Activated CD8-positive, alpha-beta memory T cell treated with anti-CD3 and anti-CD28 coated beads for 24 hours (primary cell): ENCODE measurements around the gene ZHX3.
A peak's percentile ranks its signal among the peaks of the same experiment; 100 is the strongest.

ENCODE experiments used
- DNase-seq: peaks from one replicate; pipeline ENCODE4 v3.0.0-alpha.2; 2020

Gene ZHX3

GRCh38 chr20:41182296-41183212 lies 135.0 kb downstream of the ZHX3 start:
- peak; percentile 52 for DNase-seq

GRCh38 chr20:41181567-41181966 lies 136.0 kb downstream of the ZHX3 start:
- DNase-seq, result peak; percentile 52

DNA sequence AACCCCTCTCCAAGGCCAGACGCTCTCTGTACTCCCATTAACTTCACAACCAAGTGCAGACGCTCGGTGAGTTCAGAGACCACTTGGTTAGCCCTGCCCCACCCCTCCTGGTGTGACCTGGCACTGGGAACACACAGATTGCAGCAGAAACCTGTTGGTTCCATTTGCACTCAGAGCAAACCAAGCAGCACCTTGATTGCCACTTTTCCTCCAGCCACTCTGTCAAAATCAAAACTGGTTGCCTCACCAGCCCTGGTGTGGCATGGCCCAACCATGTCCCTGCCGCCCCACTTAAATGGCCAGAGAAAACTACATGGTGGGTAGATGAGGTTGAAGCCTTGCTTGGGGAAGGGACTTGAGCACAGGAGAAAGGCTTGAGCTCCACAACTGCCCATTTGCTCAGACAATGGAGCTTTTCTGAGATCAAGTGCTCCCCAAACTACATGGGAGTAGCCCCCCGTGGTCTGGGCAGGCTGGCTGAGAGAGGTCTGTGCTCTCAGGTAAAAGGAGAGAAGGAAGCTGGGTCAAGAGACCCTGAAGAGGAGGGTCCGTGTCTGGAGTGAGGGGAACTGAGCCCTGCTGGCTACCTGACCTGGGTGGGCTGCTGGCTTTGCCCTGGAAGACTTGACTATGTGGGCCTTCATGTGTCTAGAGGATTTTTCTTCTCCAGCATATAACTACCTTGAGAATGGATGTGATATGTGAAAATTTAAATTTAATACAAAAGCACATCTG lies 136.8 kb downstream of the ZHX3 start:
- peak; percentile 56 for DNase-seq

GRCh38 chr20:41179961-41180360 lies 137.6 kb downstream of the ZHX3 start:
- DNase-seq, result peak; percentile 40

DNA sequence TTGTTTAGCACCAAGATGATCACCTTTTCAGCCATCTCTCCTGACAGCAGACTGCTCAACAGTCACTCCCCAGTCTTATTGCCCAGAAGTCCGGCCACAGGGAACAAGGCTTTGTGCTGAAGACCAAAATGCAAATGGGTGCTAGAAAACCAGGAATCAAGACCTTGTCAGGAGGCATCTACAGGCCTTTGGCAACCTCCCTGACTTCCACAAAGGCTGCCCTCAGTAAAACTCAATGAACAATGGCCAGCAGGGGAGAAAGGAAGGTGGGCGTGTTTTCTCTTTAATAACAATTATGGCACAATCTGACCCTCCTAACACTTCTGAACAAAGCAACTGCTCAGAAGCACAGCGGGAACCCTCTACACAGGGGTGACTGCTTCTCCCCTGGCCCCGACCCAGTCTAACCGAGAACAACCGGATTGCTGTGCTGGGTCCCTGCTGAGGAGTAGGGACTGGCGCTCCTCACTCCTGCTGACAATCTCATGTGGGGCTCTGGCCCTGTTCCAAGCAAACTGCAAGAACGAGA lies 138.6 kb downstream of the ZHX3 start:
- DNase-seq, result peak; percentile 42

DNA sequence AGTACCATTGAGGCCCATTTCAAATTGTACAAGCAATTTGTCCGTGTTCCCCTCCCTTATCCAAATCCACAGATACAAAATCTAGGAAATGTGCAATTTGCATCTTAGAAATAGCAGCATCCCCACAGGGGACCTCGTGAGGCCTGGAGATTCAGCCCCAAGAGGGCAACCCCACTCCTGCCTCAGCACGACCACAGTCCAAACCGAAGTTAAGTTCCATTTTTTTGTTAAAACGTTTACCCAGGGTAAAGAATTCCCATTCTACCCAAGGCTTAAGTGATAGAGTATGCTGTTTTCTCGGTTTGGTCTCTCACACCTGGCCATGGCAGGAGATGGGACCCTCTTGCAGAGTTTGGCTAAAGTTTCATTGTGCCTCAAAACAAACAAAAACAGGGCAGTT lies 139.0 kb downstream of the ZHX3 start:
- peak; percentile 9 for DNase-seq

DNA sequence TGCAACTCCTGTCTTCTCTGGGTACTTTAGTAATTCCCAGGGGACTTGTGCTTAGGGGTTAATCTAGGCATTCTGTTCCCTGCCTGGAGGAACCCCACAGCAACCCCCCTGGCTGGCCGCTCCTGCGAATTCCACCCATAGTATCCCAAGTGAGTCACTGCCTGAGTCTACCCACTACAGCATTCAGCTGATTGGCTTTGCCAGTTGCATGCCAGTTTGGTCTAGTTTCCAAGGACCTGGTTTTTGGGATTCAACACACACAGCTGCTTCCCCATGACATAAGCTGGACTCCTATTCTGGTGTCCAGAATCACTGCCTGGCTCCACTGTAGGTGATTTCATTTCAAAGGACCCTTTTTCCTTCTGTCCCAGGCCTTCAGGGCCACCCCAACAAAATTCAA lies 139.9 kb downstream of the ZHX3 start:
- no peak for DNase-seq

DNA sequence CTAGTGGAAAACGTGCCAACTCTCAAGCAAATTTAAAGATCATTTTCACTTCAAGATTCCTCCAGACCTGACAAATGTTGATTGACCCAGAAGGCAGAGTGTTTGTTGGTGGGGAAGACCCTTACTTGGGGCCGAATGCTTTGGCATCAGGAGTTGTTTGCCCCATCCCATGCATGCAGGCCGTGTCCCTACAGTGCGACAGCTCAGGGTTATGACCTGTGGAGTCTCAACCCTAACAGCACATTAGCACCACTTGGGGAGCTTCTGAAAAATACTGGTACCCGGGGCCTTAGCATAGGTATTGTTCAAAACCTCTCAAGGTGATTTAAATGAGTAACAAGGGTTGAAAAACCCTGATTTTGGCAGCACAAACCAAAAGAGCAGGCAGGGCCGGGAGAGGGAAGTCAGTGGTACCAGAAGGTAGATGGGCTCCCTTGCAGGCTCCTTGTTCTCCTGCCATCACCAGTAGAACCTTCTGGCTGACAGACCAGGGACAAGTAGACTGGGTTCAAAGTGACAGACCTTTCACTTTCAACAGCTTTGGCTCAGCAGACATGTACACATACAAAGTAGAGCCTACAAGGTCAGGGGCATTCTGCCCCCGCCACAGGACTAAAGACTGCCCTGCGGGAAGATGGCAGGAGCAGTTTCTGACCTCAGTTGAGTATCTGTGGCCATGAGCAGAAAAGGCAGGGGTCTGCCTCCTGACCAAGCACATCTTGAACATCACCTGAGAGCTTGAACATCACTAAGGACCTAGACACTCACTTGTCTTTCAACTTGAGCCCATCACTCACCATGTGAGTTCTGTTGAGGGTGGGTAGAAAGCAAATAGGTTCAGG lies 140.6 kb downstream of the ZHX3 start:
- DNase-seq, result no peak

DNA sequence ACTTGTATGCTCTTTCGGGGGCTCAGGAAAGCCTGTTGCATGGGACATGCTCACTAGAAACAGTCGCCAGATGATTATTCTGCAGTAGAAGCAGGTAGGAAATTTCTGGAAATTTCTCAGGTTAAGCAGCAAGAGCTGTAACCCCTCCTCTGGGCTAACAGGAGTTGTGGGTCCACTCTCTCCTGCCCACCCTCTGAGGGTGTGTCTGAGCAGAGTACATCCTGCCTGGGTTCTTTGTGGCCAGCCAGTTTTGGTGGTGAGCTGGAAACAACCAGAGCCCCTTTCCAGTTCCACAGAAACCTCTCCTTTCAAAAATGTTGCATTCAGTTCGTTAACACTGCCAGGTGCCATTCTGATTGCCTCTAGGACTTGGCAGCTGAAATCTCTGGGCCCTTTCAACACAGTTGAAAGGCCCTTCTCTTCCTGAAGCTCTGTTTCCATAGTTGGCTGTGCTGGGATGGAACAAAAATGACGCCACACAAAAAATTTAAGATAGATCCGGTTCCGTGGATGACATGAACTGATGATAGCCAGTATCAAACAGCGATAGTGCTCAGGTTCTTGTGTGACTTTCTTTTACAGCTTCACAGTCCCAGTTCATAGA lies 141.7 kb downstream of the ZHX3 start:
- no peak for DNase-seq

DNA sequence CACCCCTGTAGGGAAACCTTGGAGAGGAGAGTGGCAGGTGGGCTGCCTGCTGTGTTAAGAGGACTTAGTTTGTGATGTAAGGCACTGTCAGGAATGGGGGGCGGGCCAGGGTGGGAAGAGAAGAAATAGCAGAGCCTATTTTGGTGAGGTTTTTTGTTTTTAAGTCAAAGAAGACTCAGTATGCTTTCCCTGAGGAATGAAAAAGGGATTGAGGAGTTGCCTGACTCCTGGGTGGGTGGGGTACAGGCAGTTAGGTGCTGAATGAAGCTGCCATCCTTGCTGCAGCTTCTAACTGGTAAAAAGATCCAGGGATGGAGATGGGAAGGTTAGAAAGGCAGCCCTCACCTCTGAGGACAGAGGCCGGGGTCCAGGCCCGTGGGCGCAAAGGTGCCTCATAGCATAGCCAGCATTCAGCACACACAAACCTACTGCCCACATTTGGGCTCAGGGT lies 142.3 kb downstream of the ZHX3 start:
- no peak for DNase-seq

- DNase-seq, result no peak
Measured at GRCh38 chr20:41174782-41175181, 142.7 kb downstream of the ZHX3 start.

DNA sequence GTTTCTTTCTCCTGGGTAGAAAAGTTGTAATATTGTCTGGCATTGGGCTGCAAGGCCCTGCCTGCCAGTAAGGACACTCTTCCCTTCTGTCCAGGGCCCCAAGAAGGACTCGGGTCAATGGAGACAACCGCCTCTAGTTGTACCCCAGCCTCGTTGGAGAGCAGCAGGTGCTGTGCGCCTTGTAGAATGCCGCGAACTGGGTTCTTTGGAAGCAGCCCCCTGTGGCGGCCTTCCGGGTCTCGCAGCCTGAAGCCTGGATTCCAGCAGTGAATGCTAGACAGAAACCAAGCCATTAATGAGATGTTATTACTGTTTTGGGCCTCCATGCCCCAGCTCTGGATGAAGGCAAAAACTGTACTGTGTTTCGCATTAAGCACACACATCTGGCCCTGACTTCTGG lies 143.2 kb downstream of the ZHX3 start:
- no peak for DNase-seq

GRCh38 chr20:41173791-41174341 lies 143.7 kb downstream of the ZHX3 start:
- no peak for DNase-seq

DNA sequence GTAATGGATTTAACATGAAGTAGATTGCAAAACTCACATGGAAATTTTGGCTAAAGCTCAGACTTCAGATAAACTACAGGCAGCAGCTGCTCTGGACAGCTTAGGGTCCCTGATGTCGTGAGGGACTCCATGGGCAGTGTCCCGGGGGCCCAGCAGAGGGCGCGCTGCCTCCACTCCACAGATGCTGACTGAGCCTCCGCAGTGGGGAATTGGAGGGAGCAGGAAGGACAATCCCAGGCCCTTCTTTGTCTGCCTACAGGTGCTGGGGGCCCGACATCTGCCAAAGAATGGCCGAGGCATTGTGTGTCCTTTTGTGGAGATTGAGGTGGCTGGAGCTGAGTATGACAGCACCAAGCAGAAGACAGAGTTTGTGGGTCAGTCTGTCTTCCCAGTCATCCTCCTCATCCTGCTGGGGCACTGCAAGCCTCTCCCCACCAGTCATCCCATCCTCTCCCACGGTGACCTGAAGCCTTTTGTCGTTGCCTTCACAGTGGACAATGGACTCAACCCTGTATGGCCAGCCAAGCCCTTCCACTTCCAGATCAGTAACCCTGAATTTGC lies 144.3 kb downstream of the ZHX3 start:
- peak; percentile 89 for DNase-seq

GRCh38 chr20:41172296-41173140 lies 145.0 kb downstream of the ZHX3 start:
- peak; percentile 60 for DNase-seq

GRCh38 chr20:41171736-41172295 lies 145.7 kb downstream of the ZHX3 start:
- DNase-seq, result no peak

DNA sequence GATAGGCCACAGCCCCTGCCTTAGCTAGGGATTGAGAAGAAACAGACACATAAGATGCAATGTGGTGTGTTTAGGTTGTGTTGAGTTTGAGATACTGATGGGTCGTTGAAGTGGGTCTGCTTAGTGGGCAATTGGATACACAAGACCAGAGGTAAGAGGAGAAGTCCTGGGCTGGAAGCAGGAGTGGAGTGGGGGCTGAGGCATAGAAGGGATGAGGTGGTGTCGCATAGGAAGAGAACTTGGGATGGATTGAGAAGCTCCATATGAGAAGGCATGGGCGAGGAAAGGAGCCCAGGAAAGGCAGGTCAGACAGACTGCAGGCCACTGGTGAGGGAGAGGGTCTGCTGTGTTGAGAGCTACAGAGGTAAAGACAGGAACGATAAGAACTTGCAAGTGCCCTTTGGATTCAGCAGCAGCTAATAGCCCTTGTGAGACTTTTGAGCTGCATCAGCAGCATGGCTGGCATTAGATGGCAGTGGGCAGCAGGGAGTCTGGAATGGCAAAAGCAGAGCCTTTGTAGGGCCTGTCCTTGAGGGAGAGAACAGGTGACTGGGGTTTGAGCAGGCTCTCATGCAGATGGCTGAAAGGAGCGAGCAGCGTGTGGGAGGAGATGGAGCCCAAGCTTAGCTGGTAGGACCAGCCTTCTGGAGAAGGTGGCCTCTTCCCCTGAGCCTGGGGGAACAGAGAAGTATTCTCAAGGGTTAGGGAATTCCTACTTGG lies 147.0 kb downstream of the ZHX3 start:
- no peak for DNase-seq

DNA sequence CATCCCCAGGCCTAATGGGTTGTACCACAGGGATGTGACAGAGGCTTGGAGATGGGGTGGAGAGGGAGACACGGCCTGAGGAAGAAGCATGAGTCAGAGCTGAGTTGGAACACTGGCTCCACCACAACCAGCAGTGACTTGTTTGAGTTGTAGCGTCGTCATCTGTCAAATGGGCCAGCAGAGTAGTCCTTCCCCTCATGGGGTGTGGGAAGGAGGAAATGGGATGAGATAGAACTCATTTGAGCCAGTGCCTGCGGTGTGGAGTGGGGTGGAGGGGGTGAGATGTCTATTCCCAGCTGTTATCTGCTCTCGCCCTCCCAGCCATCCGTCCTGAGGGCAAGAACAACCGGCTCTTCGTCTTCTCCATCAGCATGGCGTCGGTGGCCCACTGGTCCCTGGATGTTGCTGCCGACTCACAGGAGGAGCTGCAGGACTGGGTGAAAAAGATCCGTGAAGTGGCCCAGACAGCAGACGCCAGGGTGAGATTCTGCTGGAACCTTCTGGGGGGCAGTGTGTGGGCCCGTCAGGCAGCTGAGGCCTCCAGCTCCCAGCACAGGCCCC lies 147.7 kb downstream of the ZHX3 start:
- DNase-seq, result no peak

GRCh38 chr20:41169162-41169690 lies 148.3 kb downstream of the ZHX3 start:
- peak; percentile 52 for DNase-seq
